PC-9 (cell line): Measurements from ENCODE around the gene NAA15. TPM values are rescaled to one million over a fixed set of nuclear protein-coding genes. Genes with fewer than 3 reads are reported as not detected.

Experiments used
- BruUV-seq: library from RNA; stranded (reverse); fragments of 400-500 nt; replicated peaks from 2 replicates; lab custom pipeline; 2021; lab: Mats Ljungman, UMichigan
- CTCF ChIA-PET: fragments of 300-600 bp; sonication (Branson Sonifier 250); formaldehyde crosslinking; loops from one replicate; lab custom pipeline; 2022; ENCODE audit warnings: antibody characterized with exemption; lab: Charles Lee
- POLR2A ChIA-PET: fragments of 300-600 bp; sonication (Branson Sonifier 250); formaldehyde crosslinking; loops from one replicate; lab custom pipeline; 2022; ENCODE audit warnings: antibody characterized with exemption; ENCODE audit not compliant: unreplicated experiment; lab: Charles Lee
- DNase-seq, 2 experiments: peaks; one replicate each; pipeline versions ENCODE4 v3.0.0 to v3.0.0-alpha.2; 2015 to 2022; ENCODE audit warnings: mixed read lengths in 1 of 2
- H2AFZ ChIP-seq: fragments of 200-600 bp; sonication (generic); 2 replicates; pipeline ENCODE4 v1.8.1; 2017; ENCODE audit warnings: antibody characterized with exemption
- H3F3A ChIP-seq: fragments of 200-600 bp; sonication (generic); 2 replicates; pipeline ENCODE4 v1.8.1; 2017; ENCODE audit warnings: antibody characterized with exemption, mild to moderate bottlenecking, low read depth; ENCODE audit not compliant: insufficient read depth
- H3K27ac ChIP-seq: fragments of 200-600 bp; sonication (generic); 2 replicates; pipeline ENCODE4 v1.6.1; 2016; ENCODE audit warnings: mixed run types
- H3K27me3 ChIP-seq: fragments of 200-600 bp; sonication (generic); 2 replicates; pipeline ENCODE4 v1.6.1; 2016; ENCODE audit warnings: low read depth, mixed run types; ENCODE audit not compliant: insufficient read depth
- H3K36me3 ChIP-seq: fragments of 200-600 bp; sonication (generic); 2 replicates; pipeline ENCODE4 v1.6.1; 2016; ENCODE audit warnings: low read depth, mixed run types
- H3K4me1 ChIP-seq: fragments of 200-600 bp; sonication (generic); replicated peaks from 2 replicates; pipeline ENCODE4 v1.6.1; 2016; ENCODE audit warnings: mixed run types; ENCODE audit not compliant: insufficient read depth
- H3K4me2 ChIP-seq: fragments of 200-600 bp; sonication (generic); 2 replicates; pipeline ENCODE4 v1.6.1; 2017; ENCODE audit warnings: mixed run types
- H3K4me3 ChIP-seq: fragments of 200-600 bp; sonication (generic); 2 replicates; pipeline ENCODE4 v1.6.1; 2016; ENCODE audit warnings: mixed run types
- H3K79me2 ChIP-seq: fragments of 200-600 bp; sonication (generic); 2 replicates; pipeline ENCODE4 v1.6.1; 2017; ENCODE audit warnings: low read depth, mixed run types
- H3K9me2 ChIP-seq: fragments of 200-600 bp; sonication (generic); 2 replicates; pipeline ENCODE4 v1.8.1; 2017; ENCODE audit warnings: mild to moderate bottlenecking; ENCODE audit not compliant: insufficient read depth
- H3K9me3 ChIP-seq: fragments of 200-600 bp; sonication (generic); 2 replicates; pipeline ENCODE4 v1.8.1; 2016; ENCODE audit warnings: low read depth; ENCODE audit not compliant: insufficient read depth
- H4K20me1 ChIP-seq: fragments of 200-600 bp; sonication (generic); 2 replicates; pipeline ENCODE4 v1.8.1; 2017; ENCODE audit not compliant: insufficient read depth
- CTCF ChIP-seq: fragments of 200-600 bp; sonication (generic); conservative IDR thresholded peaks from 2 replicates; pipeline ENCODE4 v1.6.1; 2017; ENCODE audit warnings: mixed run types, antibody characterized with exemption, mild to moderate bottlenecking, moderate library complexity
- EZH2 ChIP-seq: fragments of 200-600 bp; sonication (generic); IDR thresholded peaks from 2 replicates; pipeline ENCODE4 v1.8.0; 2017; ENCODE audit warnings: antibody characterized with exemption, low read depth
- intact Hi-C: fragments of 100-400 bp; cut with micrococcal nuclease; formaldehyde crosslinking; loops from one replicate; pipeline ENCODE4 v1.10.0; 2022; ENCODE audit not compliant: unreplicated experiment
- total RNA-seq: library from RNA; stranded (reverse); gene quantifications from 2 replicates; pipeline ENCODE4 v1.2.3, GENCODE V29; 2021

NAA15 gene
- total RNA-seq, 1 experiment from 2014 or later, result 43.8 TPM

GRCh38 chr4:139469216-139469615 is 167.9 kb downstream of the NAA15 start:
- Histone ChIP-seq H3K36me3 (no peaks in the 10 kb centered on the region), H4K20me1 (no peaks in the 10 kb centered on the region; the same call in 1 of the 2 replicates), H3K4me2 (no peak overlapping the region), H3K9me2 (no peaks in the 10 kb centered on the region), H2AFZ (no peak overlapping the region), H3F3A (no peaks in the 10 kb centered on the region), H3K79me2 (peaks cover 4% of the 10 kb centered on the region; the same call in 1 of the 2 replicates), H3K4me1 (no peaks in the 10 kb centered on the region), H3K9me3 (no peaks in the 10 kb centered on the region), H3K4me3 (no peak overlapping the region), H3K27ac (no peak overlapping the region), H3K27me3 (no peaks in the 10 kb centered on the region)
- intact Hi-C loops, result no loop called here
- TF ChIP-seq EZH2 (no peak), CTCF (no peak)
- ChIA-PET CTCF (no interaction called here), POLR2A (no interaction called here)
- no TSS peak for BruUV-seq
- DNase-seq, result no peak

Other genes starting within 250 kb of the NAA15 start
- 29.9 and 30.7 TPM in 2 replicates for gene ELF2, start 124.3 kb upstream of the NAA15 start, total RNA-seq
- 0.40 TPM in 1 of 2 replicates, not detected in the other for gene MGARP, start 21.3 kb upstream of the NAA15 start, total RNA-seq
- 55.9 and 59.3 TPM in 2 replicates for gene NDUFC1, start 972 bp downstream of the NAA15 start, total RNA-seq
- gene RAB33B, start 152.6 kb downstream of the NAA15 start, total RNA-seq, result 6.6 and 7.7 TPM in 2 replicates